OCI-LY1 (cell line): ENCODE data around the gene MTNR1B.

Experiments used
- CTCF ChIP-seq: fragments of 200-600 bp; sonication (generic), shearing (Covaris generic); IDR thresholded peaks from 2 replicates; pipeline ENCODE4 v1.5.1; 2017; ENCODE audit warnings: mild to moderate bottlenecking, antibody characterized with exemption, low read length, moderate library complexity, mixed read lengths
- EZH2 ChIP-seq: fragments of 200-600 bp; sonication (generic), shearing (Covaris generic); IDR thresholded peaks from 2 replicates; pipeline ENCODE4 v1.8.0; 2017; ENCODE audit warnings: borderline replicate concordance, mixed run types, mild to moderate bottlenecking, antibody characterized with exemption, low read length, moderate library complexity, mixed read lengths

GRCh38 chr11:93028960-93029522 lies 59.6 kb downstream of the MTNR1B start:
- TF ChIP-seq CTCF (no peak), EZH2 (no peak)
